AG10803 (cell line): Measurements from ENCODE around the gene GALK1.

Experiments
- DNase-seq: peaks from one replicate; pipeline ENCODE4 v3.0.0; 2010; ENCODE audit warnings: low read depth
- H3K4me3 ChIP-seq: 2 replicates; pipeline ENCODE4 v1.5.1; 2011; ENCODE audit warnings: mild to moderate bottlenecking, low read length, control low read depth
- CTCF ChIP-seq: conservative IDR thresholded peaks from 2 replicates; pipeline ENCODE4 v1.5.1; 2011; ENCODE audit warnings: mild to moderate bottlenecking, low read length, control low read depth, inconsistent platforms

The GALK1 gene

GRCh38 chr17:75731716-75732498 is 33.1 kb downstream of the GALK1 start:
- DNase-seq, result no peak
- no peak overlapping the region for H3K4me3 ChIP-seq
- TF ChIP-seq CTCF, result no peak

GRCh38 chr17:75731086-75731715 is 33.8 kb downstream of the GALK1 start:
- TF ChIP-seq CTCF, result no peak
- DNase-seq, result no peak
- no peak overlapping the region for H3K4me3 ChIP-seq

GRCh38 chr17:75730065-75730464 is 34.9 kb downstream of the GALK1 start:
- DNase-seq, result no peak
- no peak for TF ChIP-seq CTCF
- no peak overlapping the region for H3K4me3 ChIP-seq

- TF ChIP-seq CTCF, result no peak
- H3K4me3 ChIP-seq, result no peak overlapping the region
- DNase-seq, result no peak
Measured at GRCh38 chr17:75729351-75729750, 35.6 kb downstream of the GALK1 start.

- no peak for TF ChIP-seq CTCF
- DNase-seq, result no peak
- no peak overlapping the region for H3K4me3 ChIP-seq
Measured at GRCh38 chr17:75727391-75727790, 37.6 kb downstream of the GALK1 start.

GRCh38 chr17:75725504-75725903 is 39.5 kb downstream of the GALK1 start:
- no peak overlapping the region for H3K4me3 ChIP-seq
- no peak for DNase-seq
- no peak for TF ChIP-seq CTCF
